SH-SY5Y (cell line): ENCODE data around the gene C11orf86.

Experiments
- GATA2 ChIP-seq: IDR thresholded peaks from 2 replicates; pipeline ENCODE4 v1.6.1; 2011; ENCODE audit warnings: mild to moderate bottlenecking, low read depth, low read length
- GATA3 ChIP-seq: IDR thresholded peaks from 2 replicates; pipeline ENCODE4 v1.6.1; 2011; ENCODE audit warnings: low read depth, mild to moderate bottlenecking, low read length, moderate library complexity

DNA sequence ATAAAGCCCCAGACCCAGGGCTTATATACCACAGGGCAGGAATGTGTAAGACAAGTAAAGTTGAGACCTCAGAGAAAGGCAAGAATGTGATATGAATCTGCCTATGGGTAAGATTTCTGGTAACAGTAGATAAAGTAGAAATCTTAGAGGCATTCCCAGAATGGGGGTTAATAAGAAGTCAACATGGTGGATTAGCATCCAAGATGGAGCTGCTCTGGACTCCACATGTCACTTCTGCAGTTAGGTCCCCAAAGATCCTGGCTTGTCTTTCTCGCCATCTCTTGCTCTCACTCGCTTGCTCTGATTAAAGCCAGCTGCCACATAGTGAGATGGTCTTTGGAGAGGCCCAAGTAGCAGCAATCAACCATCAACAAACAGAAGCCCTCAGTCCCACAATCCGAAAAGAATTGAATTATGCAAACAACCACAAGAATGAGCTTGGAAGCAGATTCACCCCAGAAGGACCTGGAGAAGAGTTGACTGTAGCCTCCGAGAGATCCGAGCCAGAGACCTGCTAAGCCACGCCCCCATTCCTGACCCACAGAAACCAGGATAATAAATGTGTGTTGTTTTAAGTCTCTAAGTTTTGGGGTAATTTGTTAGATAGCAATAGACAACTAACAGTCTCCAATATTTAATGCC lies 5.4 kb upstream of the C11orf86 start:
- TF ChIP-seq GATA2 (no peak), GATA3 (no peak)
